Left colon (tissue), 2 donors: ENCODE data around the gene LZTR1. TPM values are rescaled to one million over a fixed set of nuclear protein-coding genes. Genes with fewer than 3 reads are reported as not detected.
A peak's percentile ranks its signal among the peaks of the same experiment; 100 is the strongest.

Source experiments
- ATAC-seq: fragments of 200-7000 bp; cut with Tn5 transposase; one replicate; pipeline ENCODE4 v1.9.1; 2020; ENCODE audit warnings: mild to moderate bottlenecking, moderate library complexity
- DNase-seq, 2 donors: peaks; one replicate each; pipeline ENCODE4 v3.0.0-alpha.2; 2020
- intact Hi-C, 2 donors: fragments of 100-400 bp; cut with DNase I in 1 of 2; cut with micrococcal nuclease in 1 of 2; formaldehyde crosslinking; loops; one replicate each; pipeline versions ENCODE4 v1.11.2 to v1.14.0; 2022; cut with DNase I, micrococcal nuclease
- total RNA-seq, 2 donors: library from RNA; stranded (reverse); fragmentation: NEBNext Ultra II Directional; extraction: Animal tissue kit (Norgen Biotek cat#: 25700); gene quantifications; one replicate each; pipeline ENCODE4 v1.2.1, GENCODE V29; 2021
- donor health status: DM: no; HTN: no; CAD: no.
- donor health status: DM: yes; HTN: yes; CAD: no.

LZTR1 gene
- total RNA-seq, 2 donors from 2014 or later = 49.9 to 50.4 TPM

DNA sequence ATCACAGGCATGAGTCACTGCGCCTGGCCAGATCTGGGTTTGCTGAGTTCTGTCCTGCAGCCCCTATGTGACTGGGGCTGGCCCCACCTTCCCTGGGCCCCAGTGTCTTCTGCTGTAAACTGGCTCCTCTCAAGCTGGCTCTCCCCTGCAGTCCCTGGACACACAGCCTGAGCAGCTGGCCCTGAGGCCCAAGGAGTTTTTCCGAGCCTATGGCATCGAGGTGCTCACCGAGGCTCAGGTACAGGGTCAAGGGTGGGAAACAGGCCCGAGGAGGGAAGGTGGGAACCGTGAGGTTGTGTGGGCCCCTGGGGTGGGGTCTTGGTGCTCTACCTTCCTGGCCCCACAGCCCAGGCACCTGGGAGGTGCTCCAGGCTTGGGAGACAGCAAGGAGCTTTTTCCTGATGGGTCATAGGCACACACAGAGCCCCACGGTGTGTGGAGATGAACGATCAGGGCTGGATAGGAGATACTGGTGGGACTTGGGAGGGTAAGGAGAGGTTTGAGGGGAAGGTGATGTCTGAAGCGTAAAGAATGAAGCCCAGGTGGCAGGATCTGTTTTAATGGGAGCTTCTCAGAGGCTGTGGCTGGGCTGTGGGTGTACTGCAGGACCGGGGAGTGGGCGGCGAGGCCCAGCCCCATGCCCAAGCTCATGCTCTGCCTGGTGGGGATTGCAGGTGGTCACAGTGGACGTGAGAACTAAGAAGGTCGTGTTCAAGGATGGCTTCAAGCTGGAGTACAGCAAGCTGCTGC lies 6.4 kb upstream of the LZTR1 start:
- intact Hi-C loops = no loop called here
- no peak for ATAC-seq
- no peak for DNase-seq

DNA sequence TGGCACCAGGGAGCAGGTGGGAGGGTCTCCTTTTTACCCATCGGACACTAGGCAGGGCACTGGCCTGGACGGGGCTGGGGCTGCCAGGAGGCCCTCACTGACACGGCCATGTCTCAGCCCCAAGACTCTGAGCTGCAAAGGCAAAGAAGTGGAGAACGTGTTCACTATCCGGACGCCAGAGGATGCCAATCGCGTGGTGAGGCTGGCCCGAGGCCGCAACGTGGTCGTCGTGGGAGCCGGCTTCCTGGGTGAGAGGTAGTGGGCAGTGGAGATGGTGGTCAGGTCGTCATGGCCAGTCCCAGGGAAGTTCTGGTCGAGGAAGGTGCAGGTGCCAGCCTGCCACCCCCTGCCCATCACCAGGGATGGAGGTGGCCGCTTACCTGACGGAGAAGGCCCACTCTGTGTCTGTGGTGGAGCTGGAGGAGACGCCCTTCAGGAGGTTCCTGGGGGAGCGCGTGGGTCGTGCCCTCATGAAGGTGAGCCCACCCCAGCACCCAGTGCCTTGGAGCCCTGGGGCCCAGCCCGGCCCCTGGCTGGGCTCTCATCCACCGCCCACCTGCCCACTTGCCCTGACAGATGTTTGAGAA lies 5.7 kb upstream of the LZTR1 start:
- intact Hi-C loops = no loop called here
- DNase-seq (no peak), ATAC-seq (no peak)

DNA sequence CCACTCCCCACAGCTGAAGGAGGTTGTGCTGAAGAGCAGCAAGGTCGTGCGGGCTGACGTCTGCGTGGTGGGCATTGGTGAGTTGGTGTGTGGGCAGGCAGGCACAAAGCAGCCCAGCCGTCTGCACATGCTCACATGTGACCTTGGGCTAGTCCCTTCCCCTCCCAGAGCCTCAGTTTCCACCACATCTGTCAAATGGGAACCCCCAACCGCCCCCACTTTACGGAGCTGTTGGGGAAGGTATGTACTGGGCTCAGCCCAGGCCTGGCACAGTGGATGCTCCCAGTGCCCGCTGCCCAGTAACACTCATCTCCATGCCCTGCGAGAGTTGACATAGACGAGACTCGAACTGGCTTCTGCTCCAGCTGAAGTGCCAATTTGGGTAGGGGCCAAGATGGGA lies 5.1 kb upstream of the LZTR1 start:
- DNase-seq = no peak
- intact Hi-C loops = no loop called here
- ATAC-seq = no peak

GRCh38 chr22:20977516-20978170 lies 4.5 kb upstream of the LZTR1 start:
- no peak for ATAC-seq
- intact Hi-C loops = no loop called here
- no peak for DNase-seq

- ATAC-seq (no peak), DNase-seq (no peak)
- intact Hi-C loops = no loop called here
Observed at GRCh38 chr22:20978419-20978818, 3.7 kb upstream of the LZTR1 start.

- DNase-seq = peak; percentile 88 to 94
- peak; percentile 64 for ATAC-seq
- intact Hi-C loops = no loop called here
Observed at GRCh38 chr22:20979243-20979809, 2.8 kb upstream of the LZTR1 start.

DNA sequence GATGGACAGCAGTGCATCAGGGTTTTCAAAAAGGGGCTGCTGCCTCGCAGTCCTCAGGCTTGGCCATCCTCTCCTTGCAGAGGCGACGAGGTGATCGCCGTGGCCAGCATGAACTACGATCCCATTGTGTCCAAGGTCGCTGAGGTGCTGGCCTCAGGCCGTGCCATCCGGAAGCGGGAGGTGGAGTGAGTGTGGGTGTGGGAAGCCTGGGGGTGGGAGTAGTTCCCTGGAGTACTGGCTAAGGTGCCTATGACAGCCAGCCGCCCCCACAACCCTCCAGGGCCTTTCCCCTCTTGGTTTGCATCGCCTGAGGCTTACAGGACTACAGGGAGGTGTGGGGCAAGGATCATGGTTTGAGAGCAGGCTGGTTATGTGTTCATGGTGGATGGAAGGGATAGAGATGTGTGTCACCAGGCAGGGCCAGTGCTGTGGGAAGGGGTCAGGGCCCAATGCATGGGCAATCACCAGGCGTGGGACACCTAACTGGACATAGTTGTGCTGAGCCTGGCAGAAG lies 2.1 kb upstream of the LZTR1 start:
- DNase-seq (no peak), ATAC-seq (peak; percentile 3)
- intact Hi-C loops = no loop called here

DNA sequence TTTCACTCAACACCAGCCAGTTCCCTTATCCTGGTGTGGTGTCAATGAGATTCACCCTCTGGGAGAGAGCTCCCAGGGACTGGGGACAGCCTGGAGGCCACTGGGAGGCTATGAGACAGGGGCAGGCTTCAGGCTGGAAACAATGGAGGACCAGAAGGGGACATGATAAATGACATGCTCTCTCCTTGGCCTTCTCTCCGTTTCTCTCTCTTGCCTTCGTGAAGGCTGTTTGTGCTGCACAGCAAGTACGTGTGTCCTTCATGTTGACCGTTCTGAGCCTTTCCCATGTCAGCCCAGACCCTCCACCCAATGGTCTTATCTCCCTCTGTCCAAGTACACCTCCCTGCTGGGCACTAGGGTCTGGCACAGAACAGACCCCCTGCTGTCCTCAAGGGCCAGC lies 1.6 kb upstream of the LZTR1 start:
- DNase-seq (no peak), ATAC-seq (no peak)
- intact Hi-C loops = no loop called here

- intact Hi-C loops = no loop called here
- no peak for ATAC-seq
Observed at GRCh38 chr22:20980938-20981722, 967 bp upstream of the LZTR1 start.

GRCh38 chr22:20982563-20982882 lies 426 bp downstream of the LZTR1 start:
- intact Hi-C loops = no loop called here
- ATAC-seq (peak; percentile 16), DNase-seq (no peak)

More at GRCh38 chr22:20980938-20981722, 967 bp upstream of the LZTR1 start:
- DNase-seq = no peak

DNA sequence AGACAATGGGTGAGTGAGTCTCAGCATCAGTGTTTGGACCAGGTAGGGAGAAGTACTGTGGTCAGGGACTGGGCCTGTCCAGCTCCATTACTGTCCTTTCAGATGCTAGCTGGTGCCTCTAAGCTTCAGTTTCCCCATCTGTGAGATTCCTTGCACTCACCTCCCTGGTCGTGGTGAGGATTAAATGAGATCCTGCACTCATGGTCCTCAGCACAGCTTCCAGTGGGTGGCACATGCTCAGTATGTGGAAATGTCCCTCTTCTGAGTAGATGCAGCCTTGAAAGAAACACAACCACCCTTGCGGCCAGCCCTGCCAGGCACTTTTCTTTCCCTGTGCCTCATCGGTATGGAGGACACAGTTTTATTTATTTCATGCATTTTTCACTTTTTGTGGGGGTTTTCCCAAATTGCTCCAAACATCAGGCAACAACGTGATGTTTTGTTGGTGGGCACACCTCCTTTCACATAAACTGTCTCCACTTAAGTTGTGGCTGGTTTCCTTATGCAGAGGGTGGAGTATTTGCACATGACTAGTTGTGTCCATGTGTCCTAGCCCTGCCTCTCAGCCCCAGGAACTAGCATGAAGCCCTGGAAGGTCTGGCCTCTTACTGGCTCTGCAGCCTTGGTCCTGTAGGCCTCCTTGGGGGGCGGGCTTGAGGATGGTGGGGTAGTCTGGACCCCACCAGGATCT lies 1.1 kb downstream of the LZTR1 start:
- intact Hi-C loops = no loop called here
- ATAC-seq = no peak
- DNase-seq = no peak

- intact Hi-C loops = no loop called here
- no peak for DNase-seq
- ATAC-seq = no peak
Observed at GRCh38 chr22:20985720-20986119, 3.6 kb downstream of the LZTR1 start.

DNA sequence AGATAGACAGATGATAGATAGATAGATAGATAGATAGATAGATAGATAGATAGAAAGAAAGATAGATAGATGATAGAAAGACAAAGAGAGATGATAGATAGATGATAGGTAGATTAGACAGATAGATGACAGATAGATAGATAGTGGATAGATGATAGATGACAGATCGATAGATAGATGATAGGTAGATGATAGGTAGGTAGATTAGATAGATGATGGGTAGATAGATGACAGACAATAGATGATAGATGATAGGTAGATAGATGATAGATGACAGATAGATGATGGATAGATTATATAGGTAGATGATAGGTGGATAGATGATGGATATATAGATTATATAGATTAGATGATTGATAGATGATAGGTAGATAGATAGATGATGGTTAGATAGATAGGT lies 4.3 kb downstream of the LZTR1 start:
- no peak for DNase-seq
- intact Hi-C loops = no loop called here
- no peak for ATAC-seq

DNA sequence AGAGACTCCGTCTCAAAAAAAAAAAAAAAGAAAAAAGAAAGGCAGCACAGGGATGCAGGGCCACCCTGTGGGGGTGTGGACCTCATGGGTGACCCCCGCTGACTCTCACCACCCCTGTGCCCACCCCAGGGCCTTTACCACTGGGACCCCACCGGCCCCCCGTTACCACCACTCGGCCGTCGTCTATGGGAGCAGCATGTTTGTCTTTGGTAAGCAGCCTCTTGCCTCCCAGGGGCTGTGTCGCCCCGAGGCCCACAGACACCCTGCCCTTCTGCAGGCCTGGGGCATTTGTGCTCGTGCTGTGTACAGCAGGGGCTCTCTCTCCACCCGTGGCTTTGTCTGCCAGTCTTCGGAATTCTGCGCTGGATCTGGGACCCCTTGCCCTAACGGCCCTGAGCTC lies 5.3 kb downstream of the LZTR1 start:
- intact Hi-C loops = no loop called here
- no peak for ATAC-seq
- no peak for DNase-seq

GRCh38 chr22:20988573-20989322 lies 6.7 kb downstream of the LZTR1 start:
- DNase-seq (no peak), ATAC-seq (no peak)
- intact Hi-C loops = no loop called here

GRCh38 chr22:20989323-20990138 lies 7.4 kb downstream of the LZTR1 start:
- no peak for ATAC-seq
- intact Hi-C loops = no loop called here
- DNase-seq = no peak
